Effector memory CD8-positive, alpha-beta T cell (primary cell): Measurements from ENCODE around the gene NIPA2.
A peak's percentile ranks its signal among the peaks of the same experiment; 100 is the strongest.

Source experiments
- ATAC-seq: fragments of 150-1000 bp; cut with Tn5 transposase; replicated peaks from 2 replicates; pipeline ENCODE4 v1.10.0; 2021; ENCODE audit warnings: mild to moderate bottlenecking, moderate library complexity
- DNase-seq, 3 experiments: peaks; one replicate each; pipeline ENCODE4 v3.0.0; 2021
- H3K27ac Mint-ChIP-seq, 2 donors: one replicate each; pipeline ENCODE4 v1.8.0; 2022; ENCODE audit warnings: mild to moderate bottlenecking in 2 of 2, mixed read lengths in 2 of 2, moderate library complexity in 2 of 2
- H3K27me3 Mint-ChIP-seq, 2 donors: one replicate each; pipeline ENCODE4 v1.8.0; 2022; ENCODE audit warnings: mixed read lengths in 2 of 2
- H3K36me3 Mint-ChIP-seq: one replicate; pipeline ENCODE4 v1.8.0; 2022; ENCODE audit warnings: mild to moderate bottlenecking, moderate library complexity, mixed read lengths; ENCODE audit not compliant: insufficient read depth
- H3K4me1 Mint-ChIP-seq, 2 donors: one replicate each; pipeline ENCODE4 v1.8.0; 2022; ENCODE audit warnings: low read depth in 2 of 2, mixed read lengths in 2 of 2
- H3K4me3 Mint-ChIP-seq, 2 donors: one replicate each; pipeline ENCODE4 v1.8.0; 2022; ENCODE audit warnings: mild to moderate bottlenecking in 2 of 2, mixed read lengths in 2 of 2, moderate library complexity in 2 of 2
- H3K9me3 Mint-ChIP-seq, 2 donors: one replicate each; pipeline ENCODE4 v1.8.0; 2022; ENCODE audit warnings: mixed read lengths in 2 of 2

The NIPA2 gene

GRCh38 chr15:22887157-22887951 lies 48.9 kb downstream of the NIPA2 start:
- no peak overlapping the region for H3K4me3 Mint-ChIP-seq
- H3K9me3 Mint-ChIP-seq, result no peaks in the 10 kb centered on the region
- no peak for ATAC-seq
- H3K36me3 Mint-ChIP-seq, result peaks cover 3% of the 10 kb centered on the region
- peaks cover 0 to 3% of the 10 kb centered on the region in 2 donors for H3K4me1 Mint-ChIP-seq
- no peak overlapping the region for H3K27ac Mint-ChIP-seq
- no peaks in the 10 kb centered on the region for H3K27me3 Mint-ChIP-seq
- DNase-seq, result no peak

GRCh38 chr15:22888120-22888859 lies 49.8 kb downstream of the NIPA2 start:
- H3K4me3 Mint-ChIP-seq, result no peak overlapping the region
- no peaks in the 10 kb centered on the region for H3K9me3 Mint-ChIP-seq
- peaks cover 0 to 3% of the 10 kb centered on the region in 2 donors for H3K4me1 Mint-ChIP-seq
- ATAC-seq (no peak), DNase-seq (no peak)
- H3K27me3 Mint-ChIP-seq, result no peaks in the 10 kb centered on the region
- peak overlapping the region in 1 of 2 donors; percentile 36 for H3K27ac Mint-ChIP-seq
- H3K36me3 Mint-ChIP-seq, result no peaks in the 10 kb centered on the region

GRCh38 chr15:22889146-22889818 lies 50.8 kb downstream of the NIPA2 start:
- no peak overlapping the region for H3K4me3 Mint-ChIP-seq
- no peak overlapping the region for H3K27ac Mint-ChIP-seq
- DNase-seq, result no peak
- H3K9me3 Mint-ChIP-seq, result no peaks in the 10 kb centered on the region
- peaks cover 5% of the 10 kb centered on the region for H3K36me3 Mint-ChIP-seq
- peaks cover 0 to 3% of the 10 kb centered on the region in 2 donors for H3K4me1 Mint-ChIP-seq
- no peaks in the 10 kb centered on the region for H3K27me3 Mint-ChIP-seq
- ATAC-seq, result no peak

GRCh38 chr15:22890296-22890695 lies 51.8 kb downstream of the NIPA2 start:
- no peaks in the 10 kb centered on the region for H3K27me3 Mint-ChIP-seq
- no peaks in the 10 kb centered on the region for H3K9me3 Mint-ChIP-seq
- peaks cover 5% of the 10 kb centered on the region for H3K36me3 Mint-ChIP-seq
- H3K27ac Mint-ChIP-seq, result no peak overlapping the region
- no peak overlapping the region for H3K4me3 Mint-ChIP-seq
- no peaks in the 10 kb centered on the region for H3K4me1 Mint-ChIP-seq
- no peak for DNase-seq
- ATAC-seq, result no peak

GRCh38 chr15:22891426-22892210 lies 53.2 kb downstream of the NIPA2 start:
- no peak for DNase-seq
- Mint-ChIP-seq H3K27ac (peak overlapping the region in 1 of 2 donors; percentile 2), H3K4me3 (no peak overlapping the region), H3K27me3 (no peaks in the 10 kb centered on the region), H3K9me3 (no peaks in the 10 kb centered on the region), H3K36me3 (peaks cover 5% of the 10 kb centered on the region), H3K4me1 (no peaks in the 10 kb centered on the region)
- ATAC-seq, result no peak

GRCh38 chr15:22892333-22892732 lies 53.9 kb downstream of the NIPA2 start:
- Mint-ChIP-seq H3K9me3 (no peaks in the 10 kb centered on the region), H3K4me3 (no peak overlapping the region), H3K36me3 (peaks cover 5% of the 10 kb centered on the region), H3K27ac (peak overlapping the region in 1 of 2 donors; percentile 2), H3K4me1 (no peaks in the 10 kb centered on the region), H3K27me3 (no peaks in the 10 kb centered on the region)
- no peak for DNase-seq
- no peak for ATAC-seq

GRCh38 chr15:22893081-22893480 lies 54.6 kb downstream of the NIPA2 start:
- Mint-ChIP-seq H3K4me1 (no peaks in the 10 kb centered on the region), H3K9me3 (no peaks in the 10 kb centered on the region), H3K4me3 (no peak overlapping the region), H3K27ac (no peak overlapping the region), H3K36me3 (peaks cover 5% of the 10 kb centered on the region), H3K27me3 (no peaks in the 10 kb centered on the region)
- no peak for DNase-seq
- ATAC-seq, result no peak

GRCh38 chr15:22893881-22894280 lies 55.4 kb downstream of the NIPA2 start:
- Mint-ChIP-seq H3K27me3 (no peaks in the 10 kb centered on the region), H3K9me3 (no peaks in the 10 kb centered on the region), H3K36me3 (peaks cover 5% of the 10 kb centered on the region), H3K27ac (no peak overlapping the region), H3K4me3 (no peak overlapping the region), H3K4me1 (no peaks in the 10 kb centered on the region)
- DNase-seq (no peak), ATAC-seq (no peak)

- H3K27ac Mint-ChIP-seq, result no peak overlapping the region
- H3K4me1 Mint-ChIP-seq, result no peaks in the 10 kb centered on the region
- DNase-seq (no peak), ATAC-seq (no peak)
- peaks cover 5% of the 10 kb centered on the region for H3K36me3 Mint-ChIP-seq
- no peaks in the 10 kb centered on the region for H3K9me3 Mint-ChIP-seq
- no peak overlapping the region for H3K4me3 Mint-ChIP-seq
- H3K27me3 Mint-ChIP-seq, result no peaks in the 10 kb centered on the region
Measured at GRCh38 chr15:22895465-22896190, 57.2 kb downstream of the NIPA2 start.

GRCh38 chr15:22902046-22902445 lies 63.6 kb downstream of the NIPA2 start:
- H3K27me3 Mint-ChIP-seq, result no peaks in the 10 kb centered on the region
- H3K27ac Mint-ChIP-seq, result no peak overlapping the region

GRCh38 chr15:22902578-22902977 lies 64.1 kb downstream of the NIPA2 start:
- Mint-ChIP-seq H3K4me1 (no peaks in the 10 kb centered on the region), H3K27ac (no peak overlapping the region), H3K4me3 (no peak overlapping the region), H3K36me3 (peaks cover 8% of the 10 kb centered on the region), H3K27me3 (no peaks in the 10 kb centered on the region), H3K9me3 (no peaks in the 10 kb centered on the region)
- no peak for ATAC-seq
- DNase-seq, result no peak

More at GRCh38 chr15:22902046-22902445, 63.6 kb downstream of the NIPA2 start:
- Mint-ChIP-seq H3K9me3 (no peaks in the 10 kb centered on the region), H3K4me1 (no peaks in the 10 kb centered on the region), H3K4me3 (no peak overlapping the region), H3K36me3 (peaks cover 8% of the 10 kb centered on the region)
- ATAC-seq (no peak), DNase-seq (no peak)

GRCh38 chr15:22902981-22903380 lies 64.5 kb downstream of the NIPA2 start:
- H3K27me3 Mint-ChIP-seq, result no peaks in the 10 kb centered on the region
- H3K4me1 Mint-ChIP-seq, result no peaks in the 10 kb centered on the region
- no peak for ATAC-seq
- H3K27ac Mint-ChIP-seq, result no peak overlapping the region
- DNase-seq, result no peak
- no peak overlapping the region for H3K4me3 Mint-ChIP-seq
- H3K36me3 Mint-ChIP-seq, result peaks cover 8% of the 10 kb centered on the region
- H3K9me3 Mint-ChIP-seq, result no peaks in the 10 kb centered on the region
